Gastroesophageal sphincter (tissue), 3 donors: Measurements from ENCODE around the gene TPD52L1.

Source experiments
- CTCF ChIP-seq, 4 experiments: fragments of 200-600 bp in 2 of 4; fragments of 450-650 bp in 2 of 4; sonication (generic) in 1 of 4; IDR thresholded peaks; one replicate each; pipeline ENCODE4 v1.5.1; 2017 to 2019; ENCODE audit warnings: antibody characterized with exemption in 4 of 4, mild to moderate bottlenecking in 2 of 4, moderate library complexity in 2 of 4
- POLR2A ChIP-seq, 2 donors: fragments of 450-650 bp; IDR thresholded peaks; one replicate each; pipeline ENCODE4 v1.6.1; 2017; ENCODE audit warnings: antibody characterized with exemption in 2 of 2, mild to moderate bottlenecking in 2 of 2, moderate library complexity in 1 of 2
- POLR2AphosphoS5 ChIP-seq: sonication (generic); formaldehyde crosslinking; IDR thresholded peaks from one replicate; pipeline ENCODE4 v1.6.1; 2017; ENCODE audit warnings: antibody characterized with exemption

GRCh38 chr6:125164696-125165095 is 11.1 kb downstream of the TPD52L1 start:
- TF ChIP-seq CTCF (IDR thresholded peaks at IDR 0.05) (no peak), POLR2A (IDR thresholded peaks at IDR 0.05) (no peak), POLR2AphosphoS5 (no peak)
